Measurements from ENCODE around the gene SH3RF3. TPM values are rescaled to one million over a fixed set of nuclear protein-coding genes. Genes with fewer than 3 reads are reported as not detected.

The SH3RF3 gene
- total and polyA plus RNA-seq, 10 of the 15 experiments (the other 5 are each of a cell fraction or from before 2014, with no cell fraction given), result 0.08 to 8.8 (median 2.3) TPM

DNA sequence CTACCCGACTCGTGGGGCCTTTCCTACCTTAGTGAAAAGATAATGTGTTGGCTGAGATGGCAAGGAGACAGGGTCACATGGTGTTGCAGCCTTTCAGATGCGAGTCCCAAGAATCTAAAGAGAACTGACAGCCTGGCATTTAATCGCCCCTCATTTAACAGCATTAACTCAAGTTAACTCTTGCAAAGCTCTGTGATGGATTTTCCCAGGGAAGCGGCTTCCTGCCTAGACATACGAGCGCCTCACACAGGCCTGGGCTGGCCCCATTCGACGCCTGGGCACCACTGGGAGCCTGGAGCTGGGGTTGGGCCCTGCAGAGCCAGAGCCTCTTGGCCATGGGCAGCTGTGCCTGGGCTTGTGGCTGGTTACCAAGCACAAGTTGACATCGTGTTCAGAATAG lies 344.0 kb downstream of the SH3RF3 start (continued):
- TF ChIP-seq, protein P1, sequence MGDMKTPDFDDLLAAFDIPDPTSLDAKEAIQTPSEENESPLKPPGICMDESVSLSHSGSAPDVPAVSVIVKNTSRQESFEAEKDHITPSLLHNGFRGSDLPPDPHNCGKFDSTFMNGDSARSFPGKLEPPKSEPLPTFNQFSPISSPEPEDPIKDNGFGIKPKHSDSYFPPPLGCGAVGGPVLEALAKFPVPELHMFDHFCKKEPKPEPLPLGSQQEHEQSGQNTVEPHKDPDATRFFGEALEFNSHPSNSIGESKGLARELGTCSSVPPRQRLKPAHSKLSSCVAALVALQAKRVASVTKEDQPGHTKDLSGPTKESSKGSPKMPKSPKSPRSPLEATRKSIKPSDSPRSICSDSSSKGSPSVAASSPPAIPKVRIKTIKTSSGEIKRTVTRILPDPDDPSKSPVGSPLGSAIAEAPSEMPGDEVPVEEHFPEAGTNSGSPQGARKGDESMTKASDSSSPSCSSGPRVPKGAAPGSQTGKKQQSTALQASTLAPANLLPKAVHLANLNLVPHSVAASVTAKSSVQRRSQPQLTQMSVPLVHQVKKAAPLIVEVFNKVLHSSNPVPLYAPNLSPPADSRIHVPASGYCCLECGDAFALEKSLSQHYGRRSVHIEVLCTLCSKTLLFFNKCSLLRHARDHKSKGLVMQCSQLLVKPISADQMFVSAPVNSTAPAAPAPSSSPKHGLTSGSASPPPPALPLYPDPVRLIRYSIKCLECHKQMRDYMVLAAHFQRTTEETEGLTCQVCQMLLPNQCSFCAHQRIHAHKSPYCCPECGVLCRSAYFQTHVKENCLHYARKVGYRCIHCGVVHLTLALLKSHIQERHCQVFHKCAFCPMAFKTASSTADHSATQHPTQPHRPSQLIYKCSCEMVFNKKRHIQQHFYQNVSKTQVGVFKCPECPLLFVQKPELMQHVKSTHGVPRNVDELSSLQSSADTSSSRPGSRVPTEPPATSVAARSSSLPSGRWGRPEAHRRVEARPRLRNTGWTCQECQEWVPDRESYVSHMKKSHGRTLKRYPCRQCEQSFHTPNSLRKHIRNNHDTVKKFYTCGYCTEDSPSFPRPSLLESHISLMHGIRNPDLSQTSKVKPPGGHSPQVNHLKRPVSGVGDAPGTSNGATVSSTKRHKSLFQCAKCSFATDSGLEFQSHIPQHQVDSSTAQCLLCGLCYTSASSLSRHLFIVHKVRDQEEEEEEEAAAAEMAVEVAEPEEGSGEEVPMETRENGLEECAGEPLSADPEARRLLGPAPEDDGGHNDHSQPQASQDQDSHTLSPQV (IDR thresholded peaks at IDR 0.05), result no peak
- TF ChIP-seq NBN (IDR thresholded peaks at IDR 0.05) (no peak), DPF2 (IDR thresholded peaks at IDR 0.05) (no peak), ZNF384 (IDR thresholded peaks at IDR 0.05; ENCODE audit: borderline replicate concordance, low read depth, low read length) (no peak), RUNX3 (IDR thresholded peaks at IDR 0.05; ENCODE audit: low read length) (no peak)
- TF ChIP-seq, protein P2, sequence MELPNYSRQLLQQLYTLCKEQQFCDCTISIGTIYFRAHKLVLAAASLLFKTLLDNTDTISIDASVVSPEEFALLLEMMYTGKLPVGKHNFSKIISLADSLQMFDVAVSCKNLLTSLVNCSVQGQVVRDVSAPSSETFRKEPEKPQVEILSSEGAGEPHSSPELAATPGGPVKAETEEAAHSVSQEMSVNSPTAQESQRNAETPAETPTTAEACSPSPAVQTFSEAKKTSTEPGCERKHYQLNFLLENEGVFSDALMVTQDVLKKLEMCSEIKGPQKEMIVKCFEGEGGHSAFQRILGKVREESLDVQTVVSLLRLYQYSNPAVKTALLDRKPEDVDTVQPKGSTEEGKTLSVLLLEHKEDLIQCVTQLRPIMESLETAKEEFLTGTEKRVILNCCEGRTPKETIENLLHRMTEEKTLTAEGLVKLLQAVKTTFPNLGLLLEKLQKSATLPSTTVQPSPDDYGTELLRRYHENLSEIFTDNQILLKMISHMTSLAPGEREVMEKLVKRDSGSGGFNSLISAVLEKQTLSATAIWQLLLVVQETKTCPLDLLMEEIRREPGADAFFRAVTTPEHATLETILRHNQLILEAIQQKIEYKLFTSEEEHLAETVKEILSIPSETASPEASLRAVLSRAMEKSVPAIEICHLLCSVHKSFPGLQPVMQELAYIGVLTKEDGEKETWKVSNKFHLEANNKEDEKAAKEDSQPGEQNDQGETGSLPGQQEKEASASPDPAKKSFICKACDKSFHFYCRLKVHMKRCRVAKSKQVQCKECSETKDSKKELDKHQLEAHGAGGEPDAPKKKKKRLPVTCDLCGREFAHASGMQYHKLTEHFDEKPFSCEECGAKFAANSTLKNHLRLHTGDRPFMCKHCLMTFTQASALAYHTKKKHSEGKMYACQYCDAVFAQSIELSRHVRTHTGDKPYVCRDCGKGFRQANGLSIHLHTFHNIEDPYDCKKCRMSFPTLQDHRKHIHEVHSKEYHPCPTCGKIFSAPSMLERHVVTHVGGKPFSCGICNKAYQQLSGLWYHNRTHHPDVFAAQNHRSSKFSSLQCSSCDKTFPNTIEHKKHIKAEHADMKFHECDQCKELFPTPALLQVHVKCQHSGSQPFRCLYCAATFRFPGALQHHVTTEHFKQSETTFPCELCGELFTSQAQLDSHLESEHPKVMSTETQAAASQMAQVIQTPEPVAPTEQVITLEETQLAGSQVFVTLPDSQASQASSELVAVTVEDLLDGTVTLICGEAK (IDR thresholded peaks at IDR 0.05; ENCODE audit: borderline replicate concordance), result no peak
- TF ChIP-seq, protein P3, sequence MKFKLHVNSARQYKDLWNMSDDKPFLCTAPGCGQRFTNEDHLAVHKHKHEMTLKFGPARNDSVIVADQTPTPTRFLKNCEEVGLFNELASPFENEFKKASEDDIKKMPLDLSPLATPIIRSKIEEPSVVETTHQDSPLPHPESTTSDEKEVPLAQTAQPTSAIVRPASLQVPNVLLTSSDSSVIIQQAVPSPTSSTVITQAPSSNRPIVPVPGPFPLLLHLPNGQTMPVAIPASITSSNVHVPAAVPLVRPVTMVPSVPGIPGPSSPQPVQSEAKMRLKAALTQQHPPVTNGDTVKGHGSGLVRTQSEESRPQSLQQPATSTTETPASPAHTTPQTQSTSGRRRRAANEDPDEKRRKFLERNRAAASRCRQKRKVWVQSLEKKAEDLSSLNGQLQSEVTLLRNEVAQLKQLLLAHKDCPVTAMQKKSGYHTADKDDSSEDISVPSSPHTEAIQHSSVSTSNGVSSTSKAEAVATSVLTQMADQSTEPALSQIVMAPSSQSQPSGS (IDR thresholded peaks at IDR 0.05; ENCODE audit: low read length), result no peak

Measured in GM12878 (cell line).